ENCODE results near the gene SORBS2.
"Not testable (repeated sequence)": the region's sequence is repeated elsewhere in the genome, so short reads cannot be mapped to it uniquely, and the experiment has no call there.

The SORBS2 gene

GRCh38 chr4:185736882-185737281 is 75.1 kb downstream of the SORBS2 start:
- DNase-seq (ENCODE audit: low read depth), result no peak

GRCh38 chr4:185735866-185736400 is 76.1 kb downstream of the SORBS2 start:
- DNase-seq (ENCODE audit: low read depth), result no peak

GRCh38 chr4:185734930-185735329 is 77.1 kb downstream of the SORBS2 start:
- no peak for DNase-seq (ENCODE audit: low read depth)

- DNase-seq (ENCODE audit: low read depth), result no peak
These were observed 77.8 kb downstream of the SORBS2 start for GRCh38 chr4:185734214-185734613.

GRCh38 chr4:185730849-185731608 is 81.0 kb downstream of the SORBS2 start:
- DNase-seq (ENCODE audit: low read depth), result no peak

GRCh38 chr4:185730387-185730786 is 81.6 kb downstream of the SORBS2 start:
- no peak for DNase-seq (ENCODE audit: low read depth)

- no peak for DNase-seq (ENCODE audit: low read depth)
These were observed 82.6 kb downstream of the SORBS2 start for GRCh38 chr4:185729391-185729804.

- no peak for DNase-seq (ENCODE audit: low read depth)
These were observed 83.1 kb downstream of the SORBS2 start for GRCh38 chr4:185728893-185729292.

- no peak for DNase-seq (ENCODE audit: low read depth)
These were observed 85.1 kb downstream of the SORBS2 start for GRCh38 chr4:185726931-185727330.

GRCh38 chr4:185723631-185724260 is 88.2 kb downstream of the SORBS2 start:
- no peak for DNase-seq (ENCODE audit: low read depth)

- no peak for DNase-seq (ENCODE audit: low read depth)
These were observed 90.0 kb downstream of the SORBS2 start for GRCh38 chr4:185722029-185722316.

GRCh38 chr4:185721190-185722028 is 90.6 kb downstream of the SORBS2 start:
- DNase-seq (ENCODE audit: low read depth), result no peak

- no peak for DNase-seq (ENCODE audit: low read depth)
These were observed 92.5 kb downstream of the SORBS2 start for GRCh38 chr4:185719500-185719858.

GRCh38 chr4:185718578-185719499 is 93.2 kb downstream of the SORBS2 start:
- DNase-seq (ENCODE audit: low read depth), result no peak

GRCh38 chr4:185717377-185717741 is 94.6 kb downstream of the SORBS2 start:
- no peak for DNase-seq (ENCODE audit: low read depth)

GRCh38 chr4:185716577-185717376 is 95.2 kb downstream of the SORBS2 start:
- no peak for DNase-seq (ENCODE audit: low read depth)

GRCh38 chr4:185716141-185716551 is 95.8 kb downstream of the SORBS2 start:
- DNase-seq (ENCODE audit: low read depth), result no peak

GRCh38 chr4:185714524-185714923 is 97.5 kb downstream of the SORBS2 start:
- DNase-seq (ENCODE audit: low read depth), result not testable (repeated sequence)

- DNase-seq (ENCODE audit: low read depth), result no peak
These were observed 98.3 kb downstream of the SORBS2 start for GRCh38 chr4:185713731-185714130.

GRCh38 chr4:185713272-185713671 is 98.7 kb downstream of the SORBS2 start:
- no peak for DNase-seq (ENCODE audit: low read depth)

Measured in stimulated activated CD8-positive, alpha-beta memory T cell treated with anti-CD3 and anti-CD28 coated beads, Interleukin-4, amount 100 ng/mL, for 24 hours (primary cell).